Transverse colon (tissue), 4 donors: ENCODE results near the gene PRKCQ.

Experiments used
- POLR2AphosphoS5 ChIP-seq, 3 donors: sonication (generic); formaldehyde crosslinking; IDR thresholded peaks; one replicate each; pipeline ENCODE4 v1.6.1; 2016; ENCODE audit warnings: antibody characterized with exemption in 3 of 3
- TF ChIP-seq, protein P1 (sequence below), 5 experiments: fragments of 200-600 bp in 3 of 5; fragments of 450-650 bp in 2 of 5; sonication (generic) in 3 of 5; IDR thresholded peaks; 1 replicate in 2 of 5; 2 replicates in 3 of 5; pipeline ENCODE4 v1.5.1; 2016 to 2017; ENCODE audit warnings: antibody characterized with exemption in 5 of 5, inconsistent platforms in 3 of 5, mild to moderate bottlenecking in 2 of 5, moderate library complexity in 1 of 5

DNA sequence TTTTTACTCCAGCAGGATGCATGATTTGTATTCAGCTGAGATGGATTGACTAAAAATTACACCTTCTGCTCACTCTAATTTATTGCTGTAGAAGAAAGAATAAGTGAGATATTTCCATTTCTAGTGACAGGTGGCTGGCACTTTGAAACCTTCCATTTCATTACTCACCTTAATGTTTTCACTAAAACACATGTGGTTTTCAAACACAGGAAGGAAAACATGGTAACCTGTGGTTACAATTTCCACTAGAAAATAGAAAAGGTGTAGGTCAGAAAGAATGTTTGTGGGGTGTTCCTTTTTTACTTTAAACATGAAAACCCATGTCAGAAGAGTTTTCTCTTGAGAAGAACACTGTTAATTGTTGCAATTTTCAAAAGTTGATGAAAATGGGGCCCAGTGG, 12.0 kb upstream of the PRKCQ start:
- TF ChIP-seq, protein P1, sequence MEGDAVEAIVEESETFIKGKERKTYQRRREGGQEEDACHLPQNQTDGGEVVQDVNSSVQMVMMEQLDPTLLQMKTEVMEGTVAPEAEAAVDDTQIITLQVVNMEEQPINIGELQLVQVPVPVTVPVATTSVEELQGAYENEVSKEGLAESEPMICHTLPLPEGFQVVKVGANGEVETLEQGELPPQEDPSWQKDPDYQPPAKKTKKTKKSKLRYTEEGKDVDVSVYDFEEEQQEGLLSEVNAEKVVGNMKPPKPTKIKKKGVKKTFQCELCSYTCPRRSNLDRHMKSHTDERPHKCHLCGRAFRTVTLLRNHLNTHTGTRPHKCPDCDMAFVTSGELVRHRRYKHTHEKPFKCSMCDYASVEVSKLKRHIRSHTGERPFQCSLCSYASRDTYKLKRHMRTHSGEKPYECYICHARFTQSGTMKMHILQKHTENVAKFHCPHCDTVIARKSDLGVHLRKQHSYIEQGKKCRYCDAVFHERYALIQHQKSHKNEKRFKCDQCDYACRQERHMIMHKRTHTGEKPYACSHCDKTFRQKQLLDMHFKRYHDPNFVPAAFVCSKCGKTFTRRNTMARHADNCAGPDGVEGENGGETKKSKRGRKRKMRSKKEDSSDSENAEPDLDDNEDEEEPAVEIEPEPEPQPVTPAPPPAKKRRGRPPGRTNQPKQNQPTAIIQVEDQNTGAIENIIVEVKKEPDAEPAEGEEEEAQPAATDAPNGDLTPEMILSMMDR (IDR thresholded peaks at IDR 0.05), result no peak
- no peak for TF ChIP-seq POLR2AphosphoS5 (IDR thresholded peaks at IDR 0.05)
